Right atrium auricular region (tissue), 2 donors: Measurements from ENCODE around the gene PFN2. TPM values are rescaled to one million over a fixed set of nuclear protein-coding genes. Genes with fewer than 3 reads are reported as not detected.

Experiments used
- DNase-seq: peaks from one replicate; pipeline ENCODE4 v3.0.0-alpha.2; 2019; ENCODE audit warnings: low spot score
- H3K27ac ChIP-seq, 2 donors: fragments of 200-600 bp; sonication (generic); 1 replicate in 1 of 2; 2 replicates in 1 of 2; pipeline ENCODE4 v1.5.1; 2016 to 2019
- H3K27me3 ChIP-seq, 2 donors: fragments of 200-600 bp; sonication (generic); one replicate each; pipeline versions ENCODE4 v1.5.1 to v1.6.0; 2017 to 2019
- H3K36me3 ChIP-seq: fragments of 200-600 bp; sonication (generic); one replicate; pipeline ENCODE4 v1.5.1; 2016
- H3K4me1 ChIP-seq, 2 donors: fragments of 200-600 bp; sonication (generic); one replicate each; pipeline versions ENCODE4 v1.5.1 to v1.6.0; 2017 to 2019
- H3K4me3 ChIP-seq, 2 donors: fragments of 200-600 bp; sonication (generic); 1 replicate in 1 of 2; 2 replicates in 1 of 2; pipeline ENCODE4 v1.5.1; 2017 to 2019; ENCODE audit warnings: mild to moderate bottlenecking in 1 of 2, moderate library complexity in 1 of 2
- H3K9me3 ChIP-seq, 2 donors: fragments of 200-600 bp; sonication (generic); one replicate each; pipeline ENCODE4 v1.5.1; 2019
- total RNA-seq, 2 donors: library from RNA; depleted of rRNA; stranded (reverse); fragments of >200 nt; gene quantifications; one replicate each; pipeline ENCODE4 v1.1.0, GENCODE V29; 2016
- TF ChIP-seq, protein P1 (sequence below), 2 donors: fragments of 200-600 bp; sonication (generic); IDR thresholded peaks; one replicate each; pipeline ENCODE4 v1.5.1; 2019; ENCODE audit warnings: antibody characterized with exemption in 2 of 2

Gene PFN2
- total RNA-seq, 2 donors from 2014 or later, result 28.1 to 29.3 TPM

DNA sequence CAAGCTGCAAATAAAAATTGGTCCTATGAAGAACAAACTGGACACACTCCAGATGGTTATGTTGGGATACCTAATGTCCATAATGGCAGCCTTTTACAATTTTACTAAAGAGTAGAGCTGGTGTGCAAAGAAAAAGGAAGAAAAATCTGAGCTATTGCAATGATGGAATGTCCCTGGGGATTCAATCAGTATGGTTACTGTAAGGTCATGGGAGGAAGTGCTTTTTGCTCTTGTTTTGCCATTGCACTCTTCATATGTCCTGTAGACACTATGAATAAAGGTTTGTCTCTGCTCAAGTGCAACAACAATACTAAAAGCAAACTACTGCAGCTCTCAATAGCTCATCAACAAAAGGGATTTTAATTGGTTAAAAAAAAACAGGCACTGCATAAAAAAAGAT is 5.4 kb downstream of the PFN2 start:
- no peak for DNase-seq
- TF ChIP-seq, protein P1, sequence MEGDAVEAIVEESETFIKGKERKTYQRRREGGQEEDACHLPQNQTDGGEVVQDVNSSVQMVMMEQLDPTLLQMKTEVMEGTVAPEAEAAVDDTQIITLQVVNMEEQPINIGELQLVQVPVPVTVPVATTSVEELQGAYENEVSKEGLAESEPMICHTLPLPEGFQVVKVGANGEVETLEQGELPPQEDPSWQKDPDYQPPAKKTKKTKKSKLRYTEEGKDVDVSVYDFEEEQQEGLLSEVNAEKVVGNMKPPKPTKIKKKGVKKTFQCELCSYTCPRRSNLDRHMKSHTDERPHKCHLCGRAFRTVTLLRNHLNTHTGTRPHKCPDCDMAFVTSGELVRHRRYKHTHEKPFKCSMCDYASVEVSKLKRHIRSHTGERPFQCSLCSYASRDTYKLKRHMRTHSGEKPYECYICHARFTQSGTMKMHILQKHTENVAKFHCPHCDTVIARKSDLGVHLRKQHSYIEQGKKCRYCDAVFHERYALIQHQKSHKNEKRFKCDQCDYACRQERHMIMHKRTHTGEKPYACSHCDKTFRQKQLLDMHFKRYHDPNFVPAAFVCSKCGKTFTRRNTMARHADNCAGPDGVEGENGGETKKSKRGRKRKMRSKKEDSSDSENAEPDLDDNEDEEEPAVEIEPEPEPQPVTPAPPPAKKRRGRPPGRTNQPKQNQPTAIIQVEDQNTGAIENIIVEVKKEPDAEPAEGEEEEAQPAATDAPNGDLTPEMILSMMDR (IDR thresholded peaks at IDR 0.05), result no peak
- Histone ChIP-seq H3K9me3 (no peaks in the 10 kb centered on the region), H3K36me3 (no peaks in the 10 kb centered on the region), H3K27ac (no peak overlapping the region), H3K27me3 (no peaks in the 10 kb centered on the region), H3K4me3 (no peak overlapping the region), H3K4me1 (peaks cover 0 to 36% of the 10 kb centered on the region in 2 donors)

DNA sequence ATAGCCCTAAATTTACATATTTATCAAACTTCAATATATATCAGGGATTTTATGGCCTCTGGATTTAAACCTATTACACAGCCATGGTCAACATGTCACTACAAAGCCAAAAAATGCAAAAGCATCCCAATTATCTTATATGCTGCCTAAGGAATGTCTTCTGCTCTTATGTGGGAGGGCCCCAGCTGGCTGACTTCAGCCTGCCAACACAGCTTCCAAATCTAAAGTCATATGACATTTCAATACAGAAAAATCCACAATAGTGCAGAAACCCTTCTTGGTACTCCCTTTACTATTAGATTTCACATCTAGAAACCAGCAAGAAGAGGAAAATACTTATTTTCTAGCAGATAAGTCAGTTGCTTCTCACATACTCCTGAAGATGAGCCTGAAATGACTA is 6.4 kb downstream of the PFN2 start:
- Histone ChIP-seq H3K36me3 (no peaks in the 10 kb centered on the region), H3K4me1 (peaks cover 0 to 32% of the 10 kb centered on the region in 2 donors), H3K4me3 (no peak overlapping the region), H3K9me3 (no peaks in the 10 kb centered on the region), H3K27me3 (no peaks in the 10 kb centered on the region), H3K27ac (no peak overlapping the region)
- DNase-seq, result no peak
- TF ChIP-seq, protein P1 (IDR thresholded peaks at IDR 0.05), result no peak

DNA sequence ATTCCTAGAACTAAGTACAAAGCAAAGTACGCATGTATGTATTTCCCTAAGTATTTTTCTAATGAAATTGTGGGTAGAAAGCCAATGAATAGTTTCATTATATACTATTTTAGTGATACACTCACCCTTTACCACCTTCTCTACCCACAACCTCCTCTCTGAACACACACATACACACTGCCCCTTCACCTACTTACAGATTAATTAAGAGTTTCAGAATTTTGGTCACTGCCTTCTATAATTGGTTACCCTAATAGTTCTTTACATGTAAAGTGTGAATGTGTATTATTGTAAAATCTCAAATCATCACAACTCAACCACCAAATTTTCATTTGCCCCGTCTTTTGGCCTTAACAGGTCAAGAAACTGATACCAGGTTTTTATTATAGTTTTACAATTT is 7.2 kb downstream of the PFN2 start:
- H3K27ac ChIP-seq, result no peak overlapping the region
- peaks cover 0 to 23% of the 10 kb centered on the region in 2 donors for H3K4me1 ChIP-seq
- H3K4me3 ChIP-seq, result no peak overlapping the region
- TF ChIP-seq, protein P1 (IDR thresholded peaks at IDR 0.05), result no peak
- H3K36me3 ChIP-seq, result no peaks in the 10 kb centered on the region
- no peaks in the 10 kb centered on the region for H3K27me3 ChIP-seq
- H3K9me3 ChIP-seq, result no peaks in the 10 kb centered on the region
- DNase-seq, result no peak

DNA sequence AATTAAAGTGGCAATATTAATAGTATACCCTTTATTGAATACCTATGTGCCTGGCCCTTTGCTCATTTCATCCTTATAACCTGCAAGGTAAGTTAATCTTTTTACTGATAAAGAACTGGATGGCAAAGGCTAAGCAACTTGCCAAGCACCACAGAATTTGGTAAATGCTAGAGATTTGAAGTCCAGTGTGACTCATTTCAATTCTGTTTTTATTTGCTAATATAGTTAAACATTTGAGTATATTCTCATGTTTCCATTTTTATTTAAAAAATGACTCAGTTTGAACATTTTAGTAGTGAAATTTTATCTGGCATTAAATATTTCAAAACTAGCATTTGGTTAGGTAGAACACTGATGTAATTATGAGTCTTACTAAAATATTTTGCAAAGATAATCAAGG is 11.3 kb downstream of the PFN2 start:
- Histone ChIP-seq H3K4me1 (peaks cover 0 to 24% of the 10 kb centered on the region in 2 donors), H3K27ac (no peak overlapping the region)

DNA sequence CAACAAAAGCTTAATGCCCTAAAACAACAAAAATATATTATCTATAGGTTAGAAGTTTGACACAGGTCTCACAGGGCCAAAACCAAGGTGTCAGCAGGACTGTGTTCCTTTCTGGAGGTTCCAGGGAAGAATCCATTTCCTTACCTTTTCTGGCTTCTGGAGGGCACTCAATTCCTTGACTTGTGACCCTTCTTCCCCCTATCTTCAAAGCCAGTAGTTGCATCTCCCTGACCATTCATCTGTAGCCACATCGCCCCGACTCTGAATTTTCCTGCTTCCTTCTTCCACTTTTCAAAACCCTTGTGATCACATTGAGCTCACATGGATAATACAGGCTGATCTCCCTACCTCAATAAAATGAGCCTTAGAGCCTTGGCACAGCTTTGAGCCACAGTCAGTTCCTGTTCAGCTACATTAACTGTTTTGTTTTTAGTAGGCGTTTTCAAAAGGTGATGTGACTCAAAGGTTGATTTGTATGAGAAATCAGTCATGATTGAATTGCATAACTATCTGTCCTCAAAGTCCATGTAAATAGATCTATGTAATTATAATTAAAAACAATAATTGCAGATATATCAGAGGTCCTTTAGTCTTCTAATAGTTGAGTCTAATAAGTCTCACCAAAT is 12.4 kb downstream of the PFN2 start:
- Histone ChIP-seq H3K27me3 (no peaks in the 10 kb centered on the region), H3K4me3 (no peak overlapping the region), H3K36me3 (no peaks in the 10 kb centered on the region), H3K4me1 (peaks cover 0 to 19% of the 10 kb centered on the region in 2 donors), H3K9me3 (no peaks in the 10 kb centered on the region), H3K27ac (no peak overlapping the region)
- no peak for DNase-seq
- TF ChIP-seq, protein P1 (IDR thresholded peaks at IDR 0.05), result no peak

More for the DNA sequence above, 11.3 kb downstream of the PFN2 start:
- no peak for DNase-seq
- Histone ChIP-seq H3K27me3 (no peaks in the 10 kb centered on the region), H3K9me3 (no peaks in the 10 kb centered on the region), H3K36me3 (no peaks in the 10 kb centered on the region), H3K4me3 (no peak overlapping the region)
- TF ChIP-seq, protein P1 (IDR thresholded peaks at IDR 0.05), result no peak
